CD4-positive, alpha-beta memory T cell (primary cell): ENCODE data around the gene DBNDD1. TPM values are rescaled to one million over a fixed set of nuclear protein-coding genes. Genes with fewer than 3 reads are reported as not detected.

Experiments
- CTCF ChIA-PET: fragments of 350-600 bp; sonication (Branson Sonifier 250); formaldehyde crosslinking; loops from one replicate; lab custom pipeline; 2021; ENCODE audit warnings: inconsistent platforms; ENCODE audit not compliant: partially characterized antibody; lab: Charles Lee
- POLR2A ChIA-PET: fragments of 350-600 bp; sonication (Branson Sonifier 250); formaldehyde crosslinking; loops from one replicate; lab custom pipeline; 2021; ENCODE audit not compliant: partially characterized antibody; lab: Charles Lee
- DNase-seq, 5 donors: peaks; one replicate each; pipeline versions ENCODE4 v3.0.0 to v3.0.0-alpha.2; 2020 to 2022; ENCODE audit warnings: mixed read lengths in 1 of 5
- H3K27ac ChIP-seq: one replicate; pipeline ENCODE4 v1.7.0; 2013; ENCODE audit warnings: low read depth, low read length
- H3K27me3 ChIP-seq: 2 replicates; pipeline ENCODE4 v1.7.0; 2013; ENCODE audit warnings: mild to moderate bottlenecking, low read length, moderate library complexity; ENCODE audit not compliant: insufficient read depth
- H3K36me3 ChIP-seq: 2 replicates; pipeline ENCODE4 v1.7.0; 2013; ENCODE audit warnings: mild to moderate bottlenecking, low read length, moderate library complexity; ENCODE audit not compliant: insufficient read depth
- H3K4me1 ChIP-seq: 2 replicates; pipeline ENCODE4 v1.7.0; 2013; ENCODE audit warnings: mild to moderate bottlenecking, low read length, moderate library complexity; ENCODE audit not compliant: insufficient read depth
- H3K4me3 ChIP-seq, 2 donors: one replicate each; pipeline ENCODE4 v1.7.0; 2013; ENCODE audit warnings: low read length in 2 of 2, mild to moderate bottlenecking in 1 of 2
- H3K9me3 ChIP-seq, 2 donors: one replicate each; pipeline ENCODE4 v1.7.0; 2013; ENCODE audit warnings: low read length in 2 of 2, control low read depth in 1 of 2; ENCODE audit not compliant: control insufficient read depth in 1 of 2
- H3K27ac Mint-ChIP-seq, 7 donors: one replicate each; pipeline ENCODE4 v1.8.0; 2020 to 2021; ENCODE audit warnings: mixed read lengths in 7 of 7, mild to moderate bottlenecking in 6 of 7, inconsistent platforms in 3 of 7, moderate library complexity in 3 of 7
- H3K27me3 Mint-ChIP-seq, 2 donors: one replicate each; pipeline ENCODE4 v1.8.0; 2020 to 2021; ENCODE audit warnings: mixed read lengths in 2 of 2
- H3K36me3 Mint-ChIP-seq, 2 donors: one replicate each; pipeline ENCODE4 v1.8.0; 2020 to 2021; ENCODE audit warnings: mixed read lengths in 2 of 2, inconsistent platforms in 1 of 2, mild to moderate bottlenecking in 1 of 2
- H3K4me1 Mint-ChIP-seq, 4 donors: one replicate each; pipeline ENCODE4 v1.8.0; 2020 to 2021; ENCODE audit warnings: mixed read lengths in 4 of 4, mild to moderate bottlenecking in 1 of 4
- H3K4me3 Mint-ChIP-seq, 8 donors: one replicate each; pipeline ENCODE4 v1.8.0; 2020 to 2021; ENCODE audit warnings: mixed read lengths in 8 of 8, mild to moderate bottlenecking in 7 of 8, moderate library complexity in 6 of 8, inconsistent platforms in 3 of 8
- H3K9me3 Mint-ChIP-seq, 8 donors: one replicate each; pipeline ENCODE4 v1.8.0; 2020 to 2021; ENCODE audit warnings: mixed read lengths in 8 of 8, mild to moderate bottlenecking in 5 of 8, inconsistent platforms in 3 of 8, moderate library complexity in 1 of 8
- intact Hi-C: fragments of 100-400 bp; cut with micrococcal nuclease; formaldehyde crosslinking; loops from one replicate; pipeline ENCODE4 v1.15.1; 2023
- polyA plus RNA-seq, 2 donors: library from polyadenylated mRNA; unstranded; fragments of 300-500 nt; fragmentation: Illumina TruSeq; gene quantifications; one replicate each; pipeline ENCODE4 v1.2.3, GENCODE V29; 2021
- total RNA-seq, 2 experiments: library from RNA; stranded (reverse); gene quantifications; one replicate each; pipeline ENCODE4 v1.2.3, GENCODE V29; 2021

The DBNDD1 gene
- total and polyA plus RNA-seq, 4 experiments from 2014 or later, result 0.61 to 3.7 (median 0.94) TPM

- no peaks in the 10 kb centered on the region for H3K9me3 ChIP-seq
- ChIA-PET CTCF (no interaction called here), POLR2A (no interaction called here)
- no peaks in the 10 kb centered on the region for H3K27me3 ChIP-seq
- no peak overlapping the region for H3K27ac Mint-ChIP-seq
- H3K27ac ChIP-seq, result no peak overlapping the region
- H3K27me3 Mint-ChIP-seq, result no peaks in the 10 kb centered on the region
- H3K36me3 Mint-ChIP-seq, result peaks cover 36 to 58% of the 10 kb centered on the region in 2 donors
- intact Hi-C loops, result no loop called here
- no peak overlapping the region for H3K4me3 ChIP-seq
- peaks cover 52% of the 10 kb centered on the region for H3K36me3 ChIP-seq
- H3K9me3 Mint-ChIP-seq, result peaks cover 0 to 13% (median 0%) of the 10 kb centered on the region in 8 donors
- H3K4me3 Mint-ChIP-seq, result no peak overlapping the region
- no peaks in the 10 kb centered on the region for H3K4me1 ChIP-seq
- no peak for DNase-seq
- H3K4me1 Mint-ChIP-seq, result peaks cover 0 to 14% (median under 1%) of the 10 kb centered on the region in 4 donors
Measured at GRCh38 chr16:89990799-89991198, 28.5 kb downstream of the DBNDD1 start.

- Histone ChIP-seq H3K27me3 (no peaks in the 10 kb centered on the region), H3K27ac (no peak overlapping the region), H3K36me3 (peaks cover 44% of the 10 kb centered on the region), H3K4me1 (no peaks in the 10 kb centered on the region), H3K4me3 (no peak overlapping the region), H3K9me3 (no peaks in the 10 kb centered on the region)
- intact Hi-C loops, result no loop called here
- Mint-ChIP-seq H3K27ac (no peak overlapping the region), H3K4me3 (no peak overlapping the region), H3K27me3 (no peaks in the 10 kb centered on the region), H3K4me1 (no peaks in the 10 kb centered on the region), H3K36me3 (peaks cover 37 to 57% of the 10 kb centered on the region in 2 donors), H3K9me3 (peaks cover 0 to 2% (median 0%) of the 10 kb centered on the region in 8 donors)
- ChIA-PET POLR2A (no interaction called here), CTCF (no interaction called here)
- DNase-seq, result no peak
Measured at GRCh38 chr16:89988951-89989350, 30.3 kb downstream of the DBNDD1 start.

GRCh38 chr16:89987169-89987568 lies 32.1 kb downstream of the DBNDD1 start:
- H3K4me1 ChIP-seq, result no peaks in the 10 kb centered on the region
- H3K36me3 ChIP-seq, result peaks cover 47% of the 10 kb centered on the region
- no peak for DNase-seq
- H3K4me1 Mint-ChIP-seq, result no peaks in the 10 kb centered on the region
- ChIA-PET POLR2A (no interaction called here), CTCF (interaction anchor here (1.2 kb wide), 1 partner anchor 14 kb away, joined by 4 read pairs; no protein-coding TSS in a partner anchor)
- H3K27ac Mint-ChIP-seq, result peak overlapping the region in 2 of 7 donors; percentile 1 to 17
- H3K4me3 ChIP-seq, result no peak overlapping the region
- no peak overlapping the region for H3K4me3 Mint-ChIP-seq
- peaks cover 0 to 2% (median 0%) of the 10 kb centered on the region in 8 donors for H3K9me3 Mint-ChIP-seq
- no peaks in the 10 kb centered on the region for H3K27me3 Mint-ChIP-seq
- no peak overlapping the region for H3K27ac ChIP-seq
- no peaks in the 10 kb centered on the region for H3K9me3 ChIP-seq
- no peaks in the 10 kb centered on the region for H3K27me3 ChIP-seq
- H3K36me3 Mint-ChIP-seq, result peaks cover 35 to 60% of the 10 kb centered on the region in 2 donors
- intact Hi-C loops, result no loop called here

DNA sequence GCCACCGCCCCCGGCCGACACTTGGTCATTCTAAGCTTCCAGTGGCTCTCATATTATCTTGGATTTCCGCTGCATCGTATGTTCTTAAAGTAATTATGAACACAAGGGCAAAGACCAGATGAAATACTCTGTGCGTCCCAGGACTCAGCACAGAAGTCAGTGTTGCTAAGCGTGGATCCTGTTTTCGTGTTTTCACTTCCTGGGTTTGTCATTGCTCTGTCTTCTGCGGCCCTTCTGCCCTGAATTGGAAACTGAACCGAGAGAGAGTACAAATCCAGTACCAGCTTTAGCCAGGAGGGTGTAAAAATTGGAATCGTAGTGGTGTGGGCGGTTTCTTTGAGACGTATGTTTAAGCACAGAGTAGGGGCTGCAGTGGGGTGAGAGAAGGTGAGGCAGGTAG lies 32.7 kb downstream of the DBNDD1 start:
- ChIA-PET CTCF (interaction anchor here (1.2 kb wide), 1 partner anchor 13 kb away, joined by 4 read pairs; no protein-coding TSS in a partner anchor), POLR2A (no interaction called here)
- Histone ChIP-seq H3K4me1 (no peaks in the 10 kb centered on the region), H3K27me3 (no peaks in the 10 kb centered on the region), H3K9me3 (no peaks in the 10 kb centered on the region), H3K4me3 (no peak overlapping the region), H3K27ac (no peak overlapping the region), H3K36me3 (peaks cover 49% of the 10 kb centered on the region)
- Mint-ChIP-seq H3K27ac (peak overlapping the region in 2 of 7 donors; percentile 1 to 17), H3K9me3 (peaks cover 0 to 2% (median 0%) of the 10 kb centered on the region in 8 donors), H3K4me3 (no peak overlapping the region), H3K27me3 (no peaks in the 10 kb centered on the region), H3K36me3 (peaks cover 29 to 60% of the 10 kb centered on the region in 2 donors), H3K4me1 (no peaks in the 10 kb centered on the region)
- intact Hi-C loops, result no loop called here
- DNase-seq, result no peak

DNA sequence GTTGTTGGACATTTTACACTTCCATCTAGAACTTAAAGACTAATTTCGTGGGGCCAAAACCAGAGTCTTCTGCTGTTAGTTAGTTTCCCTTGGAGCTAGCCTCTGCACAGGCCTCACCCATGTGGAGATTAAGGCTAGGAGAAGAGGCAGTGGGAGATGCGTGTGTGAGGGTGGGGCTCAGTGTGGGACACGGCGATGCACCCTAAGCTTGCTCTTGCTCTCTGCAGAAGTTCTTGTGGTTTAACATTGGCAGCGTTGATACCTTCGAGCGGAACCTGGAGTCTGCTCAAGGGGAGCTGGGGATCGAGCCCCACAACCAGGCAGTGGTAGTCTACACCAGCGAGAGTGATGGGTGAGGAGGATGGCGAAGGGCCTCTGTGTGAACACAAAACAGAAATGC lies 34.0 kb downstream of the DBNDD1 start:
- H3K4me1 Mint-ChIP-seq, result no peaks in the 10 kb centered on the region
- H3K27ac Mint-ChIP-seq, result no peak overlapping the region
- Histone ChIP-seq H3K27me3 (no peaks in the 10 kb centered on the region), H3K4me1 (no peaks in the 10 kb centered on the region), H3K27ac (no peak overlapping the region), H3K36me3 (peaks cover 52% of the 10 kb centered on the region), H3K4me3 (no peak overlapping the region), H3K9me3 (no peaks in the 10 kb centered on the region)
- intact Hi-C loops, result no loop called here
- CTCF ChIA-PET, result no interaction called here
- peaks cover 28 to 59% of the 10 kb centered on the region in 2 donors for H3K36me3 Mint-ChIP-seq
- H3K27me3 Mint-ChIP-seq, result no peaks in the 10 kb centered on the region
- no peak for DNase-seq
- no peak overlapping the region for H3K4me3 Mint-ChIP-seq
- POLR2A ChIA-PET, result no interaction called here
- H3K9me3 Mint-ChIP-seq, result peaks cover 0 to 2% (median 0%) of the 10 kb centered on the region in 8 donors

GRCh38 chr16:89984216-89984615 lies 35.0 kb downstream of the DBNDD1 start:
- peaks cover 36 to 67% of the 10 kb centered on the region in 2 donors for H3K36me3 Mint-ChIP-seq
- H3K4me3 ChIP-seq, result no peak overlapping the region
- H3K9me3 ChIP-seq, result no peaks in the 10 kb centered on the region
- H3K4me1 Mint-ChIP-seq, result no peaks in the 10 kb centered on the region
- peaks cover 0 to 2% (median 0%) of the 10 kb centered on the region in 8 donors for H3K9me3 Mint-ChIP-seq
- no peak overlapping the region for H3K27ac ChIP-seq
- POLR2A ChIA-PET, result no interaction called here
- no peak for DNase-seq
- H3K27ac Mint-ChIP-seq, result peak overlapping the region in 2 of 7 donors; percentile 6 to 17
- CTCF ChIA-PET, result no interaction called here
- no peaks in the 10 kb centered on the region for H3K27me3 ChIP-seq
- H3K36me3 ChIP-seq, result peaks cover 59% of the 10 kb centered on the region
- no peak overlapping the region for H3K4me3 Mint-ChIP-seq
- no peaks in the 10 kb centered on the region for H3K4me1 ChIP-seq
- intact Hi-C loops, result no loop called here
- H3K27me3 Mint-ChIP-seq, result no peaks in the 10 kb centered on the region

- Mint-ChIP-seq H3K27ac (peak overlapping the region in 2 of 7 donors; percentile 29), H3K4me1 (peaks cover 0 to 3% (median 0%) of the 10 kb centered on the region in 4 donors), H3K27me3 (no peaks in the 10 kb centered on the region), H3K4me3 (no peak overlapping the region), H3K36me3 (peaks cover 39 to 66% of the 10 kb centered on the region in 2 donors), H3K9me3 (peaks cover 0 to 2% (median 0%) of the 10 kb centered on the region in 8 donors)
- peaks cover 55% of the 10 kb centered on the region for H3K36me3 ChIP-seq
- H3K27me3 ChIP-seq, result no peaks in the 10 kb centered on the region
- CTCF ChIA-PET, result no interaction called here
- no peak for DNase-seq
- H3K4me3 ChIP-seq, result no peak overlapping the region
- H3K27ac ChIP-seq, result no peak overlapping the region
- intact Hi-C loops, result no loop called here
- H3K4me1 ChIP-seq, result no peaks in the 10 kb centered on the region
- no peaks in the 10 kb centered on the region for H3K9me3 ChIP-seq
- POLR2A ChIA-PET, result no interaction called here
Measured at GRCh38 chr16:89983536-89983935, 35.7 kb downstream of the DBNDD1 start.
